ENCODE measurements around the gene CD274. TPM values are rescaled to one million over a fixed set of nuclear protein-coding genes. Genes with fewer than 3 reads are reported as not detected.

Gene CD274
- total RNA-seq, 1 experiment from 2014 or later: 4.9 TPM

Other genes with a start within 250 kb of the CD274 start
- not detected in 2 replicates for gene INSL4, start 219.1 kb upstream of the CD274 start, total RNA-seq (2014; rRNA removed; shearing (Covaris generic))
- 0.29 and 1.1 TPM in 2 replicates for gene RLN2, start 145.8 kb upstream of the CD274 start, total RNA-seq (2014; rRNA removed; shearing (Covaris generic))
- gene RLN1, start 110.7 kb upstream of the CD274 start, total RNA-seq (2014; rRNA removed; shearing (Covaris generic)): 0.24 and 0.39 TPM in 2 replicates
- 45.1 and 66.7 TPM in 2 replicates for gene PLGRKT, start 12.6 kb upstream of the CD274 start, total RNA-seq (2014; rRNA removed; shearing (Covaris generic))
- gene PDCD1LG2, start 60.0 kb downstream of the CD274 start, total RNA-seq (2014; rRNA removed; shearing (Covaris generic)): 10.7 and 16.2 TPM in 2 replicates
- 20.6 and 23.3 TPM in 2 replicates for gene RIC1, start 178.6 kb downstream of the CD274 start, total RNA-seq (2014; rRNA removed; shearing (Covaris generic))